Upper lobe of left lung (tissue), 4 donors: ENCODE data around the gene CPEB1.

ENCODE experiments used
- EP300 ChIP-seq, 4 donors: sonication (generic); formaldehyde crosslinking; IDR thresholded peaks; one replicate each; pipeline ENCODE4 v1.5.1; 2017; ENCODE audit warnings: antibody characterized with exemption in 4 of 4, control low read depth in 2 of 4
- TF ChIP-seq, protein P1 (sequence below), 6 experiments: fragments of 450-650 bp in 4 of 6; fragments of 200-600 bp in 2 of 6; sonication (generic) in 2 of 6; IDR thresholded peaks; one replicate each; pipeline ENCODE4 v1.5.1; 2016 to 2019; ENCODE audit warnings: antibody characterized with exemption in 6 of 6

DNA sequence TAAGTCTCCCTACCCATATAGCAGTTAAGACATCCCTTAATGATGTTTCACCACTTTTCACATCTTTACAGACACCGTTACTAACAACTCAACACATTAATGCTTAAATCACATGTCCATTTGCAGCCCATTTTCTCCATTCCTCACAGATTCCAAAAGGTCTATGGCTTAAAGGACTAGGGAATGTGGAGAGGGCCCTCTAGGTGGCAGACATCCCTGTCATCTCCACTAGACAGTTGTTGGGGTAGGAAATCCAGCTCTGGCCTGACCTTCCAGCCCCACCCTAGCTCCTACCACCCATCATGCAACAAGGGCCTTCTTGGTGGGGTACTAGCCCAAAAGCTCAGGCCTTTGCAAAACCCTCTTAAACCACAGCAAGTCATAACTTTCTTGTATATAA is 25.2 kb downstream of the CPEB1 start:
- no peak for TF ChIP-seq EP300 (IDR thresholded peaks at IDR 0.05)
- TF ChIP-seq, protein P1, sequence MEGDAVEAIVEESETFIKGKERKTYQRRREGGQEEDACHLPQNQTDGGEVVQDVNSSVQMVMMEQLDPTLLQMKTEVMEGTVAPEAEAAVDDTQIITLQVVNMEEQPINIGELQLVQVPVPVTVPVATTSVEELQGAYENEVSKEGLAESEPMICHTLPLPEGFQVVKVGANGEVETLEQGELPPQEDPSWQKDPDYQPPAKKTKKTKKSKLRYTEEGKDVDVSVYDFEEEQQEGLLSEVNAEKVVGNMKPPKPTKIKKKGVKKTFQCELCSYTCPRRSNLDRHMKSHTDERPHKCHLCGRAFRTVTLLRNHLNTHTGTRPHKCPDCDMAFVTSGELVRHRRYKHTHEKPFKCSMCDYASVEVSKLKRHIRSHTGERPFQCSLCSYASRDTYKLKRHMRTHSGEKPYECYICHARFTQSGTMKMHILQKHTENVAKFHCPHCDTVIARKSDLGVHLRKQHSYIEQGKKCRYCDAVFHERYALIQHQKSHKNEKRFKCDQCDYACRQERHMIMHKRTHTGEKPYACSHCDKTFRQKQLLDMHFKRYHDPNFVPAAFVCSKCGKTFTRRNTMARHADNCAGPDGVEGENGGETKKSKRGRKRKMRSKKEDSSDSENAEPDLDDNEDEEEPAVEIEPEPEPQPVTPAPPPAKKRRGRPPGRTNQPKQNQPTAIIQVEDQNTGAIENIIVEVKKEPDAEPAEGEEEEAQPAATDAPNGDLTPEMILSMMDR (IDR thresholded peaks at IDR 0.05), result no peak
